GM20000 (cell line): ENCODE measurements around the gene TMEM255B.
"Not testable (repeated sequence)": the region's sequence is repeated elsewhere in the genome, so short reads cannot be mapped to it uniquely, and the experiment has no call there.

ENCODE experiments used
- DNase-seq: peaks from one replicate; pipeline ENCODE4 v3.0.0; 2012; ENCODE audit warnings: low spot score
- CTCF ChIP-seq: IDR thresholded peaks from 2 replicates; pipeline ENCODE4 v1.5.1; 2012; ENCODE audit warnings: mild to moderate bottlenecking, control low read depth; ENCODE audit errors: extremely low read depth, missing control alignments

Gene TMEM255B

GRCh38 chr13:113793718-113794085, 34.7 kb downstream of the TMEM255B start:
- DNase-seq, result no peak
- TF ChIP-seq CTCF, result no peak

- DNase-seq, result no peak
- no peak for TF ChIP-seq CTCF
Measured at GRCh38 chr13:113794086-113794485, 35.1 kb downstream of the TMEM255B start.

GRCh38 chr13:113794764-113795173, 35.7 kb downstream of the TMEM255B start:
- no peak for DNase-seq
- no peak for TF ChIP-seq CTCF

- DNase-seq, result not testable (repeated sequence)
Measured at GRCh38 chr13:113795362-113795761, 36.3 kb downstream of the TMEM255B start.

- TF ChIP-seq CTCF, result no peak
- no peak for DNase-seq
Measured at GRCh38 chr13:113796211-113796963, 37.4 kb downstream of the TMEM255B start.

GRCh38 chr13:113796964-113797676, 38.1 kb downstream of the TMEM255B start:
- TF ChIP-seq CTCF, result no peak

GRCh38 chr13:113798200-113798811, 39.3 kb downstream of the TMEM255B start:
- no peak for TF ChIP-seq CTCF
- no peak for DNase-seq

More at GRCh38 chr13:113796964-113797676, 38.1 kb downstream of the TMEM255B start:
- no peak for DNase-seq
